Measurements from ENCODE around the gene ELK4. TPM values are rescaled to one million over a fixed set of nuclear protein-coding genes. Genes with fewer than 3 reads are reported as not detected.

ELK4 gene
- total and polyA plus RNA-seq, 2 experiments from 2014 or later = 5.1 to 19.7 TPM

DNA sequence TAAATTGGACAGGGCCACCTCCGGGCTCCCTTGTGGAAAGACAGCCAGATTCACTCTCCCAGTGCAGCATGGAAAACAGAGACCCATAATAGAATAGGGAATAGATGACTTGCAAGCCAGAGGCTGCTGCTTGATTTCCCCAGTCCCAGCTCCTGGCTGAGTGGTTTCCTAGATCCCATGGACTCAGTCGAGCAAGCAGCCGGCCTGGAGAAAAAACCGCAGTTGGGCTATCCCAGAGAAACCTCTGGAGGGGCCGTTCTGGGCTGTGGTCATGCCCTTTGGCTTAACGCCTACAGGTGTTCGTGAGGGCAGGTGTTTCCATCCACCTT, 61.7 kb downstream of the ELK4 start (continued):
- TF ChIP-seq, protein P1, sequence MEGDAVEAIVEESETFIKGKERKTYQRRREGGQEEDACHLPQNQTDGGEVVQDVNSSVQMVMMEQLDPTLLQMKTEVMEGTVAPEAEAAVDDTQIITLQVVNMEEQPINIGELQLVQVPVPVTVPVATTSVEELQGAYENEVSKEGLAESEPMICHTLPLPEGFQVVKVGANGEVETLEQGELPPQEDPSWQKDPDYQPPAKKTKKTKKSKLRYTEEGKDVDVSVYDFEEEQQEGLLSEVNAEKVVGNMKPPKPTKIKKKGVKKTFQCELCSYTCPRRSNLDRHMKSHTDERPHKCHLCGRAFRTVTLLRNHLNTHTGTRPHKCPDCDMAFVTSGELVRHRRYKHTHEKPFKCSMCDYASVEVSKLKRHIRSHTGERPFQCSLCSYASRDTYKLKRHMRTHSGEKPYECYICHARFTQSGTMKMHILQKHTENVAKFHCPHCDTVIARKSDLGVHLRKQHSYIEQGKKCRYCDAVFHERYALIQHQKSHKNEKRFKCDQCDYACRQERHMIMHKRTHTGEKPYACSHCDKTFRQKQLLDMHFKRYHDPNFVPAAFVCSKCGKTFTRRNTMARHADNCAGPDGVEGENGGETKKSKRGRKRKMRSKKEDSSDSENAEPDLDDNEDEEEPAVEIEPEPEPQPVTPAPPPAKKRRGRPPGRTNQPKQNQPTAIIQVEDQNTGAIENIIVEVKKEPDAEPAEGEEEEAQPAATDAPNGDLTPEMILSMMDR (conservative IDR thresholded peaks at IDR 0.05; ENCODE audit: low read depth in 2 of 2) = no peak

DNA sequence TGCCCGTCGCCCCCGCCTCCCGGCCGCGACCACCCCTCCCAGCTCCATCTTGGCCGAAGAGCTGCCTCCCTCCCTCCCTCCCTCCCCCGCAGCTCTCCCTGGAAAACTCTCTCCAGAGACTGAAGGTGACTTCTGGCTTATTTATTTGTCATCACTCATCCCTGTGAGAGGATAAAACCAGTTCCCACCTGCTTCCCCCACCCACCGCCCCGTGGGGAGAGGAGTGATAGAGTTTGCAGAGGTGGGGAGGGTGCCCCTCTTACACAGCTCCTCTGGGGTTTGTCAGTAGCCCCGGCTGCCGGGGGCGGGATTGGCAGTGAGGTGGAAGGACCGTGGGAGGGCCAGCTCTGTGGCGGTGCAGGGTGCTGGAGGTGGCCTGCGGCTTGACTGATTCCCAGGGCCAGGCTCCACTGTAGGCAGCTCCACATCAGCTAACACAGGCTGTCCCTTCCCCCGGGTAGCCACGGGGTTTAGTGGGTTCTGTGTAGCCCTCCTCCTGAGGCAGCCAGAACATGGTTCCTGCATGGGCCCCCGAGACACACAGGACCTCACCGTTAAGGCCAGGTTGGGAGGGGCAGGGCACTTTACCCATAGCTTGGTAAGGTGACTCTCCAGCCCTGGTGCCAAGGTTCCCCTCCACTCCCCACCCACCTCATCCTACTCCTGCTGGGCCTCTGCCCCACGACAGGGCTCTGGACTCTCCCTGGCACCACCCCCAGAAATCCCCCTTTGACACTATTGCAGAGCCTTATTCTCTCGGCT, 62.2 kb downstream of the ELK4 start:
- peak; percentile 9 for DNase-seq (ENCODE audit: low spot score)
- H3K4me1 ChIP-seq (ENCODE audit: insufficient read depth) = peaks cover 11% of the 10 kb centered on the region
- no peaks in the 10 kb centered on the region for H3K9me2 ChIP-seq (ENCODE audit: insufficient read depth)
- 0 out of 2 replicates have a peak, but pooled peaks cover 5% of the 10 kb centered on the region for H3F3A ChIP-seq (replicated peaks; ENCODE audit: low read depth)
- H3K9me3 Mint-ChIP-seq = no peaks in the 10 kb centered on the region
- H3K27me3 Mint-ChIP-seq (ENCODE audit: insufficient read depth, low read depth, poor library complexity) = peaks cover 45% of the 10 kb centered on the region
- H3K4me3 ChIP-seq = peak overlapping the region; percentile 61; the same call in 1 of the 2 replicates
- peaks cover 72% of the 10 kb centered on the region for H3K27me3 ChIP-seq (ENCODE audit: insufficient read depth)
- no peak overlapping the region for H3K27ac Mint-ChIP-seq
- no peaks in the 10 kb centered on the region for H3K79me2 ChIP-seq (replicated peaks; ENCODE audit: insufficient read depth)
- no peak overlapping the region for H3K27ac ChIP-seq (ENCODE audit: low read depth)
- peak; percentile 44 for TF ChIP-seq EZH2 (IDR thresholded peaks at IDR 0.05; ENCODE audit: low read depth, unreplicated experiment)
- TF ChIP-seq, protein P2, sequence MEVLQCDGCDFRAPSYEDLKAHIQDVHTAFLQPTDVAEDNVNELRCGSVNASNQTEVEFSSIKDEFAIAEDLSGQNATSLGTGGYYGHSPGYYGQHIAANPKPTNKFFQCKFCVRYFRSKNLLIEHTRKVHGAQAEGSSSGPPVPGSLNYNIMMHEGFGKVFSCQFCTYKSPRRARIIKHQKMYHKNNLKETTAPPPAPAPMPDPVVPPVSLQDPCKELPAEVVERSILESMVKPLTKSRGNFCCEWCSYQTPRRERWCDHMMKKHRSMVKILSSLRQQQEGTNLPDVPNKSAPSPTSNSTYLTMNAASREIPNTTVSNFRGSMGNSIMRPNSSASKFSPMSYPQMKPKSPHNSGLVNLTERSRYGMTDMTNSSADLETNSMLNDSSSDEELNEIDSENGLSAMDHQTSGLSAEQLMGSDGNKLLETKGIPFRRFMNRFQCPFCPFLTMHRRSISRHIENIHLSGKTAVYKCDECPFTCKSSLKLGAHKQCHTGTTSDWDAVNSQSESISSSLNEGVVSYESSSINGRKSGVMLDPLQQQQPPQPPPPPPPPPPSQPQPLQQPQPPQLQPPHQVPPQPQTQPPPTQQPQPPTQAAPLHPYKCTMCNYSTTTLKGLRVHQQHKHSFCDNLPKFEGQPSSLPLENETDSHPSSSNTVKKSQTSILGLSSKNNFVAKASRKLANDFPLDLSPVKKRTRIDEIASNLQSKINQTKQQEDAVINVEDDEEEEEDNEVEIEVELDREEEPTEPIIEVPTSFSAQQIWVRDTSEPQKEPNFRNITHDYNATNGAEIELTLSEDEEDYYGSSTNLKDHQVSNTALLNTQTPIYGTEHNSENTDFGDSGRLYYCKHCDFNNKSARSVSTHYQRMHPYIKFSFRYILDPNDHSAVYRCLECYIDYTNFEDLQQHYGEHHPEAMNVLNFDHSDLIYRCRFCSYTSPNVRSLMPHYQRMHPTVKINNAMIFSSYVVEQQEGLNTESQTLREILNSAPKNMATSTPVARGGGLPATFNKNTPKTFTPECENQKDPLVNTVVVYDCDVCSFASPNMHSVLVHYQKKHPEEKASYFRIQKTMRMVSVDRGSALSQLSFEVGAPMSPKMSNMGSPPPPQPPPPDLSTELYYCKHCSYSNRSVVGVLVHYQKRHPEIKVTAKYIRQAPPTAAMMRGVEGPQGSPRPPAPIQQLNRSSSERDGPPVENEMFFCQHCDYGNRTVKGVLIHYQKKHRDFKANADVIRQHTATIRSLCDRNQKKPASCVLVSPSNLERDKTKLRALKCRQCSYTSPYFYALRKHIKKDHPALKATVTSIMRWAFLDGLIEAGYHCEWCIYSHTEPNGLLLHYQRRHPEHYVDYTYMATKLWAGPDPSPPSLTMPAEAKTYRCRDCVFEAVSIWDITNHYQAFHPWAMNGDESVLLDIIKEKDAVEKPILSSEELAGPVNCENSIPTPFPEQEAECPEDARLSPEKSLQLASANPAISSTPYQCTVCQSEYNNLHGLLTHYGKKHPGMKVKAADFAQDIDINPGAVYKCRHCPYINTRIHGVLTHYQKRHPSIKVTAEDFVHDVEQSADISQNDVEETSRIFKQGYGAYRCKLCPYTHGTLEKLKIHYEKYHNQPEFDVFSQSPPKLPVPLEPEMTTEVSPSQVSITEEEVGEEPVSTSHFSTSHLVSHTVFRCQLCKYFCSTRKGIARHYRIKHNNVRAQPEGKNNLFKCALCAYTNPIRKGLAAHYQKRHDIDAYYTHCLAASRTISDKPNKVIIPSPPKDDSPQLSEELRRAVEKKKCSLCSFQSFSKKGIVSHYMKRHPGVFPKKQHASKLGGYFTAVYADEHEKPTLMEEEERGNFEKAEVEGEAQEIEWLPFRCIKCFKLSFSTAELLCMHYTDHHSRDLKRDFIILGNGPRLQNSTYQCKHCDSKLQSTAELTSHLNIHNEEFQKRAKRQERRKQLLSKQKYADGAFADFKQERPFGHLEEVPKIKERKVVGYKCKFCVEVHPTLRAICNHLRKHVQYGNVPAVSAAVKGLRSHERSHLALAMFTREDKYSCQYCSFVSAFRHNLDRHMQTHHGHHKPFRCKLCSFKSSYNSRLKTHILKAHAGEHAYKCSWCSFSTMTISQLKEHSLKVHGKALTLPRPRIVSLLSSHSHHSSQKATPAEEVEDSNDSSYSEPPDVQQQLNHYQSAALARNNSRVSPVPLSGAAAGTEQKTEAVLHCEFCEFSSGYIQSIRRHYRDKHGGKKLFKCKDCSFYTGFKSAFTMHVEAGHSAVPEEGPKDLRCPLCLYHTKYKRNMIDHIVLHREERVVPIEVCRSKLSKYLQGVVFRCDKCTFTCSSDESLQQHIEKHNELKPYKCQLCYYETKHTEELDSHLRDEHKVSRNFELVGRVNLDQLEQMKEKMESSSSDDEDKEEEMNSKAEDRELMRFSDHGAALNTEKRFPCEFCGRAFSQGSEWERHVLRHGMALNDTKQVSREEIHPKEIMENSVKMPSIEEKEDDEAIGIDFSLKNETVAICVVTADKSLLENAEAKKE (CRISPR knock-in tag; IDR thresholded peaks at IDR 0.05) = no peak
- no peak overlapping the region for H2AFZ ChIP-seq
- no peaks in the 10 kb centered on the region for H3K36me3 Mint-ChIP-seq (ENCODE audit: low read depth)
- H3K4me2 ChIP-seq = peak overlapping the region; percentile 69
- H3K4me3 Mint-ChIP-seq = peak overlapping the region; percentile 60
- H3K36me3 ChIP-seq (ENCODE audit: insufficient read depth) = no peaks in the 10 kb centered on the region
- no peaks in the 10 kb centered on the region for H4K20me1 ChIP-seq (replicated peaks; ENCODE audit: insufficient read depth)
- H3K4me1 Mint-ChIP-seq = peaks cover 17% of the 10 kb centered on the region
- peak; percentile 23 for ATAC-seq

All from GM23338 (cell line).